SK-N-MC (cell line): Measurements from ENCODE around the gene GCH1.

Source experiments
- DNase-seq: peaks from one replicate; pipeline ENCODE4 v3.0.0-alpha.2; 2011; ENCODE audit warnings: low read depth, low spot score
- H3K27ac ChIP-seq: fragments of 200-600 bp; sonication (generic); 2 replicates; pipeline ENCODE4 v1.5.1; 2016; ENCODE audit warnings: mixed run types
- H3K36me3 ChIP-seq: fragments of 200-600 bp; sonication (generic); 2 replicates; pipeline ENCODE4 v1.6.1; 2017; ENCODE audit warnings: antibody characterized with exemption, low read length, mixed read lengths; ENCODE audit not compliant: insufficient read depth
- H3K4me3 ChIP-seq: fragments of 200-600 bp; sonication (generic); 2 replicates; pipeline ENCODE4 v1.5.1; 2016
- H3K9ac ChIP-seq: fragments of 200-600 bp; sonication (generic); 2 replicates; pipeline ENCODE4 v1.8.0; 2017; ENCODE audit warnings: mixed run types, mixed read lengths; ENCODE audit not compliant: insufficient read length
- H3K9me3 ChIP-seq: fragments of 200-600 bp; sonication (generic); 2 replicates; pipeline ENCODE4 v1.6.1; 2017; ENCODE audit warnings: low read depth, mild to moderate bottlenecking, antibody characterized with exemption, low read length, moderate library complexity, mixed read lengths
- EZH2 ChIP-seq: fragments of 200-600 bp; sonication (generic); IDR thresholded peaks from one replicate; pipeline ENCODE4 v1.6.1; 2017; ENCODE audit warnings: antibody characterized with exemption
- FOXP2 ChIP-seq: optimal IDR thresholded peaks from 2 replicates; pipeline ENCODE3; 2011; ENCODE audit warnings: mild to moderate bottlenecking, moderate library complexity; ENCODE audit not compliant: insufficient read depth; ENCODE audit errors: extremely low read length, control extremely low read depth
- POLR2AphosphoS5 ChIP-seq: IDR thresholded peaks from 2 replicates; pipeline ENCODE4 v1.6.1; 2012; ENCODE audit warnings: mild to moderate bottlenecking, low read depth, low read length, borderline replicate concordance

GCH1 gene

GRCh38 chr14:54814076-54814475 is 88.5 kb downstream of the GCH1 start:
- no peaks in the 10 kb centered on the region for H3K9me3 ChIP-seq
- H3K27ac ChIP-seq = no peak overlapping the region
- H3K4me3 ChIP-seq = no peak overlapping the region
- no peak for DNase-seq
- no peak overlapping the region for H3K9ac ChIP-seq
- TF ChIP-seq EZH2 = no peak
- TF ChIP-seq FOXP2 = no peak
- no peak for TF ChIP-seq POLR2AphosphoS5
- no peaks in the 10 kb centered on the region for H3K36me3 ChIP-seq

- H3K9ac ChIP-seq = no peak overlapping the region
- no peaks in the 10 kb centered on the region for H3K36me3 ChIP-seq
- no peaks in the 10 kb centered on the region for H3K9me3 ChIP-seq
- DNase-seq = no peak
- no peak for TF ChIP-seq POLR2AphosphoS5
- no peak for TF ChIP-seq FOXP2
- no peak for TF ChIP-seq EZH2
- H3K4me3 ChIP-seq = no peak overlapping the region
- H3K27ac ChIP-seq = no peak overlapping the region
These were observed 89.5 kb downstream of the GCH1 start for GRCh38 chr14:54813081-54813480.

GRCh38 chr14:54812617-54813016 is 90.0 kb downstream of the GCH1 start:
- no peak overlapping the region for H3K4me3 ChIP-seq
- DNase-seq = no peak
- no peaks in the 10 kb centered on the region for H3K36me3 ChIP-seq
- no peak for TF ChIP-seq EZH2
- TF ChIP-seq POLR2AphosphoS5 = no peak
- TF ChIP-seq FOXP2 = no peak
- no peak overlapping the region for H3K9ac ChIP-seq
- H3K27ac ChIP-seq = no peak overlapping the region
- no peaks in the 10 kb centered on the region for H3K9me3 ChIP-seq

- no peak for TF ChIP-seq FOXP2
- no peak for TF ChIP-seq POLR2AphosphoS5
- TF ChIP-seq EZH2 = no peak
- Histone ChIP-seq H3K36me3 (no peaks in the 10 kb centered on the region), H3K9me3 (no peaks in the 10 kb centered on the region), H3K4me3 (no peak overlapping the region), H3K27ac (no peak overlapping the region), H3K9ac (no peak overlapping the region)
- no peak for DNase-seq
These were observed 92.9 kb downstream of the GCH1 start for GRCh38 chr14:54809767-54810166.

GRCh38 chr14:54808326-54809161 is 94.1 kb downstream of the GCH1 start:
- DNase-seq = no peak
- Histone ChIP-seq H3K4me3 (no peak overlapping the region), H3K36me3 (no peaks in the 10 kb centered on the region), H3K27ac (no peak overlapping the region), H3K9ac (no peak overlapping the region), H3K9me3 (no peaks in the 10 kb centered on the region)
- TF ChIP-seq POLR2AphosphoS5 (no peak), EZH2 (no peak), FOXP2 (no peak)

- no peaks in the 10 kb centered on the region for H3K36me3 ChIP-seq
- H3K9me3 ChIP-seq = no peaks in the 10 kb centered on the region
- DNase-seq = no peak
- H3K27ac ChIP-seq = no peak overlapping the region
- no peak overlapping the region for H3K9ac ChIP-seq
- no peak overlapping the region for H3K4me3 ChIP-seq
- TF ChIP-seq POLR2AphosphoS5 (no peak), FOXP2 (no peak), EZH2 (no peak)
These were observed 94.7 kb downstream of the GCH1 start for GRCh38 chr14:54807881-54808280.

- H3K27ac ChIP-seq = no peak overlapping the region
- no peak for TF ChIP-seq EZH2
- no peak for TF ChIP-seq POLR2AphosphoS5
- no peak for TF ChIP-seq FOXP2
- H3K4me3 ChIP-seq = no peak overlapping the region
- DNase-seq = no peak
- no peak overlapping the region for H3K9ac ChIP-seq
- H3K36me3 ChIP-seq = no peaks in the 10 kb centered on the region
- H3K9me3 ChIP-seq = no peaks in the 10 kb centered on the region
These were observed 95.2 kb downstream of the GCH1 start for GRCh38 chr14:54807428-54807827.

GRCh38 chr14:54806616-54807015 is 96.0 kb downstream of the GCH1 start:
- Histone ChIP-seq H3K36me3 (no peaks in the 10 kb centered on the region), H3K4me3 (no peak overlapping the region), H3K9me3 (no peaks in the 10 kb centered on the region), H3K9ac (no peak overlapping the region), H3K27ac (no peak overlapping the region)
- DNase-seq = no peak
- TF ChIP-seq POLR2AphosphoS5 (no peak), FOXP2 (no peak), EZH2 (no peak)
